NCI-H2171 (cell line): ENCODE measurements around the gene ACSS3.
A peak's percentile ranks its signal among the peaks of the same experiment; 100 is the strongest.

Experiments
- DNase-seq: peaks from one replicate; lab custom pipeline; 2025; lab: John Stamatoyannopoulos, UW

ACSS3 gene

DNA sequence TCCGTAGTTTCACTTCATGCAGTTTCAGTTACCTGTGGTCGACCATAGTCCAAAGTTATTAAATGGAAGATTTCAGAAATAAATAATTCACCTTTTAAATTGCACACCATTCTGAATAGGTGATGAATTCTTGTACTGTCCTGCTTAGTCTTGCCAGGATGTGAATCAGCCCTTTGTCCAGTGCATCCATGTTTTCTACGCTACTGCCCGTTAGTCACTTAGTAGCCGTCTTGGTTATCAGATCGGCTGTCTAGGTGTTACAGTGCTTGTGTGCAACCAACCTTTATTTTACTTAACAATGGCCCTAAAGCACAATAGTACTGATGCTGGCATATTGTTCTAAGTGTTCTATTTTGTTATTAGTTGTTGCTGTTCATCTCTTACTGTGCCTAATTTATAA, 146.7 kb downstream of the ACSS3 start:
- DNase-seq: no peak

GRCh38 chr12:81229759-81230158, 151.9 kb downstream of the ACSS3 start:
- no peak for DNase-seq

DNA sequence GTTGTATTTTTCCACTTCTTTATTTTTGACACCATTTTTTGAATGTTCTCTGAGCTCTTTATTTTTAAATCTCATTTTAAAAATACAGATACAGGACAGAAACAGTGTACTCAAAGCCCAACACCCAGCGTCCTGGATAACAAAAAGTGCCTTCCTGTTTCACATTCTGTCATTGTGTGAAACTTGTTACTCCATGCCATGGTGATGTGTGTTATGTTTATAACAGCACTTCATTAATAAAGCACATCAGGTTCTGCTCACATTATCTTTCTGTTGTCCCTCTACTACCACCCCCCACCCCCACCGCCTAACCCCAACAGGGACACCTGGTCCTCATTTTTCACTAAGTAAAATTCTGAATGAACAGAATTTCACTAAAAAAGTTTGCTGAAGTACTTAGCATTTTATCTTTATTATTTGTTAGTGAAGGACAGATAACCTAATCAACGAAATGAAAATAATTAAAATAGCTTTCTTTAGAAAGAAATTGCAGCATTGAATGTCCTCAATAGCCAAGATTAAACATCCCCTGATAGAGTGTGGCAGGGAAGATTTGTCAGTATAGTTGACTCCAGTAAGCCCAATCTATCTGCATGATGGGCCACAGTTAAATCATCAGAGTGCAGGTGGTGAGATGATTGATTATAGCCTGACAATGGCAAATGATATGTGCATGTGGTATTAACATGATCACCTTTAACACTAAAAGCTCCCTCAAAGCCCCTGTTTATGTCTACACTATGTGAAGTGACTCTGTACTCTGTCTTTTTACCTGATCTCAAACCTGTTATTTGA, 153.9 kb downstream of the ACSS3 start:
- DNase-seq: no peak

- no peak for DNase-seq
These were observed 167.6 kb downstream of the ACSS3 start for GRCh38 chr12:81245458-81245857.

DNA sequence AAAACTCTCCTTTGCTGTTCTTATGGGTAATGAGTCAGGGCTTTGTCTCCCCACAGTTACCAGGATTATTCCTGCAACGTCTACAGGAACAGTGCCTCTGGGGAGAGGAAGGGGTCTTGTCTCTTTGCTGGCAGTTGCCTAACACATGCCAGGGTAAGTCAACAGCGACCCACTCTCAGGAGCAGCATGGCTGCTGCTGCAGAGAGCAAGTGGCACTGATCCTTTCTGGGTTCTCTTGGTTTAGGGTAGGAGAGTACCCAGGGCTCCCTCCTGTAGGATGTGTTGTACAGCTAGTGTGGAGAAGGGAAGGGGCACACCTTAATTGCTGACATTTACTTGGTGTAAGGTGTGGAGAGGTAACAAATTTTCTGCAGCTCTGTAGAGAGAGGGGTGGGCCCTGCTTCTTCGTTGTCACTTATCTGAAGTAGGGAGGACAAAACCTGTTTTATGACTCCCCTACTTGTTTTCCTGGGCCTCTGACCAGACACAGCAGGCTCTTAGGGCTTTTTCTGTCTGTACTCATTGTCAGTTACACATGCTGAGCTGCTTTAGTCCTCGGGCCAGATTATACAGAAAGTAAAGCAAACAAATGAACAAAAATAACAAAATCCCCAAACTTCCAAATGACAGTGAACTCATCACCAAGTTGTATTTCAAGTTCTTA, 168.2 kb downstream of the ACSS3 start:
- no peak for DNase-seq

DNA sequence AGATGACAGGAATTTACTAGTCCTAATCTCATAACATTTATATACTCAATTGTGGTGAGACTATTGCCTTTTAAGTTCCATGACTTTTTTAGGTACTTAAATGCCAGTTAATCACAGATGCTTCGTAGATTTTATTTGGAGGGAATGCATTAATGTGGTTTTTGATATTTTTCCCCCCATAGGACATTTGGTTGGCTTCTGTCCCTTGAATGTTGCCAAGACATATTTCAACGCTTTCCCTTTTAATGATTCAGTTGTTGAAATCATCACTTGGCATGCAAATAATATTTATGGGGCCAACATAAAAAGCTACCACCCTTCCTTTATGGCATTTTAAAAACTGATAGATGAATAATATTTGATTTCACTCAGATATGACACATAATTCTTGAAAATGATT, 172.1 kb downstream of the ACSS3 start:
- no peak for DNase-seq

DNA sequence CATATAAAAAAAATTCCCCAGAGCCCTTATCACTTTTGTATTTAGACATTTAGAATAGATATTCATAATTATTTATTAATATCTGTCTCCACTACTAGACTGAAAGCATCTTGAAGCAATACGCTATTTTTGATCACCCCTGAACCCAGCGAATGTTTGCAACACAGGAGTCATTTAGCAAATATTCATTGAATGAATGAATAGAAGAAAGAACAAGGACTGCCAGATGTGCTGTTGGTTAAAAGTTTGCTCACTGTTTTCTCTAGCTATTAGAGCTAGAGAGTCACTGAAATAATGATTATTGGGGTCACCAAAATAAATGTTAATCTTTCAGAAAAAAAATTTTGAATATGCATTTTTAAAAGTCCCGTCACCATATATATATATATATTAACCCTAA, 174.3 kb downstream of the ACSS3 start:
- DNase-seq: no peak

GRCh38 chr12:81253360-81253759, 175.5 kb downstream of the ACSS3 start:
- DNase-seq: no peak

GRCh38 chr12:81255456-81255855, 177.6 kb downstream of the ACSS3 start:
- DNase-seq: no peak

GRCh38 chr12:81255947-81256346, 178.1 kb downstream of the ACSS3 start:
- DNase-seq: no peak

DNA sequence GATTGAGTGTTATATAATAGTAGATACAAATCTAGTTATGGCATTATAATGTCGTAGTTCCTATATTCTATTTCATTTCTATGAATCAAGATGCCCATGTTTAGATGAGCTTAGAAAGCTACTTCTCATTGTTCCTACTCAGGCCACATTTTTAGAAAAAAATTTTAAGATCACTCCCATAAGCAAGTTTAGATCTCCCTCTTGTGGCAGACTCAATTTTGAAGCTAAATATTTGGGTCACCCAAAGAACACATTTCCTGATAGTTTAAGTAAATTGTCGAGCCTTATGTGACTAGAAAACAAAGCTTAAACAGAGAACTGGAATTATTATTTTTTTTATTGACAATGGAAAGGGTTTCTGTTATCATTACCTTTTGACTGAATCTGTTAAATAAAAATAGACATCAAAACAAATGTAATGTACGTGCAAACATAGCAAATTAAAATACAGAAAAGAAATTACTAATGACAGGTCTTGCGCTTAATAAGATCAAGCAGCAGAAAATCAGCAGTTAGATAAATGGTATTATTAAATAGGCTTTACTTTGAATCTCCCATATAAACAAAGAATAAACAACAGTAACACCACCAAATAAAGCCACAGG, 180.2 kb downstream of the ACSS3 start:
- DNase-seq: peak; percentile 70

- DNase-seq: no peak
These were observed 181.5 kb downstream of the ACSS3 start for GRCh38 chr12:81259360-81259759.

- DNase-seq: peak; percentile 21
These were observed 183.8 kb downstream of the ACSS3 start for GRCh38 chr12:81261508-81262207.

DNA sequence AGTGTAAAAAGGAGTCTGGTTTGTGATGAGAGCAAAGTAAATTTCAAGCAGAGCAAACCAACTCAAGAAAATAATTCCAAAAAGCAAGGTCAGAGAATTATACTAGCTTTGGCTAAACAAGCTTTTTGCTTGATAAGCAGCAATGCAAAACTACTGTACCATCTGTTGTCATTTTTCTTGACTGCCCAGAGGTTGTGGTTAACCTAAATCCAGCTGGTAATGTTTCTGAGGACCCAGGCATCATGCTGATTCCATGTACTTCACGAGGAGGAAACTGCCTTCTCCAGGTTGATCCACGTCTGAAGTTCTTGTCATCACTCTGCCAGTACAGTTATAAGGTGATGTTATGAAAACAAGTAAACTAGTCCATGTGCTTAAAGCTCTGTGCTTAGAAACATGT, 185.2 kb downstream of the ACSS3 start:
- DNase-seq: no peak

GRCh38 chr12:81270385-81270784, 192.5 kb downstream of the ACSS3 start:
- no peak for DNase-seq

DNA sequence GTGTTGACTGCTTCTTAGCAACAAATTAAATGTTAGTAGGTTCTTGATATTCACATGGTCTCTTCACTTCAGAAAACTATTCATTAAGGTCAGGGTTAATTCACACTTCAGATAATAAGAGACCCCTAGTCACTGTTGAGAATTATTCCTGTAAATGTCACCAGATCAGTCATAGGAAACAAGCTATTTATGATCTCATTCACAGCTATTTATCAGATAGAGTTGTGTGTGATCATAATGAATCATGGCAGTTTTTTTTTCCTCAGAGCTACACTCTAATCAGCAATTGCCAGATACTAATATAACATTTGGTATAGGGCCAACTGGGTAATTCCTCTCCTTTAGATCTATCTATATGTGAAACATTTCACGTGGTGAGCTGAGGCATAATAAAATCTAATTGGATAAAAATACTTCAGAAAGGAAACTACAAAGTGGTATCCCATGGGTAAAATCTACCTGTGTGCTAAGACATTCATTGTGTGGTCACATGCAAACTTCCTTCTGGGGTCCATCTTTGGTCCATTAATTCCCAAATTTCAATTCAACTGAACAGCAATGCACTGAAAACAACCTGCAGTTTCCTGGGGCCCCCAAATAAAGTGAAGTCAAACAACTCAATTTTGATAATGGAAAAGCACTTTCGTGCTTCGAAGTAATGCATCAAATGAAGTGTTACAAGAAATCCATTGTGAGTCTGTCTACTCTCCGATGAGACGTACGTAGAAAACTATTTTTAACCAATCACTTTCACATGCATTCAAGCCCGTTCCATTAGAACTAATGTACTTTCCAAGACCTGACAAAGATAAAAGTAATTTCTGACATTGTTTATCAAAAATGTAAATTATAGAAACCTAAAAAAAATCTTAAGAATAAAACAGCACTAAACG, 197.0 kb downstream of the ACSS3 start:
- DNase-seq: no peak

DNA sequence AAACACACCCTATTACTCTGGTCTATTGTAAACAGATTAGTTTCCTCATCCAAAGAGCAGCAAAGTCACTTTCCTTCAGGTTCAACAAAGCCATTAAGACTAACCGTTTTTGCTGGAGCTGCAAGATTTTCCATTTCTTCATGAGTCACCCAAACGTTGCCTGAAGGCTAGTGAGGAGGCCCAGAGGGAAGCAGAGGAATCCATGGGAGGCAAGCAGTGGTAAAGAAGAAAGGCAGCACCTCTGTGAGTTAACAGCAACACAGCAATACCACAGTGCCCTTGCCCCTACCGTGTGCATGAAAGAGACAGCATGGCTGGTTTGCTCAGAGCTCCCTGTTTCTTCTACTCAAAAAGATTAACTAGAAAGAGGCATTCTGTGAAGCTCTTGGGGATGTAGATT, 206.3 kb downstream of the ACSS3 start:
- DNase-seq: no peak

DNA sequence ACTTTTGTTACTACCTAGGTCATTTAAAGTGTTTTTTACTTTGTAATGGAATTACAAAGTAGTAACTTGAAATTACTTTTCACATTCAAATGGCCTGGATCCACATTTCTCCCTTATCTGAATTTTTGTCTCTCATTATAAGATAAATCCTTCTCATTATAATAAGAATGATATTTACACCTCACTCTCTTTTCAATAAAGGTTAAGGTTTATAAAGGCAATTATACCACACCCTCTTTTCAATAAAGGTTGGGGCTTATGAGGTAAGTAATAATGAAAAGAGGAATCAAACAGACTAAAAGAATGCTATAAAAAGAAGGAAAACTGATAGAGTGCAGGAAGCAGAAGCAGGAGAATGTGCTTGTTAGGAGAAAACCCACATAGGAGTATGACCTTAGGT, 210.8 kb downstream of the ACSS3 start:
- no peak for DNase-seq

- DNase-seq: no peak
These were observed 216.7 kb downstream of the ACSS3 start for GRCh38 chr12:81294325-81295190.

DNA sequence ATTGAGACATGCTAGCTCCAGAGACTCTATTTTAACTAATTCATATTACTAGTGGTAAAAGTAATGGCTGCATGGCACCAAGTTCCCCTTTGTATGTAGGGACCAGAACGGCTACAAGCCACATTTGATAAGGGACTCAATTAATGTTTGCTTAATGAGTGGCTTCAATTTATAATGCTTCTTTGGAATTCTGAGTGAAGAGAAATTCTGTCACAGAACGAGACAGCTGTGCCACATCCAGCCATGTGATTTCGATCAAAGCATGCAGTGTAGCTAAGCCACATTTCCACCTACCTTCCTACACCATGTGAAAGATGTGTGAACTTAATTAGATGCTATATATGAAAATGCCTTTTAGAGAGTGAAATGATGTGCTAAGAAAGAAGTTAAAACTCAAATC, 217.4 kb downstream of the ACSS3 start:
- no peak for DNase-seq
